Measurements from ENCODE around the gene THYN1.

Gene THYN1

DNA sequence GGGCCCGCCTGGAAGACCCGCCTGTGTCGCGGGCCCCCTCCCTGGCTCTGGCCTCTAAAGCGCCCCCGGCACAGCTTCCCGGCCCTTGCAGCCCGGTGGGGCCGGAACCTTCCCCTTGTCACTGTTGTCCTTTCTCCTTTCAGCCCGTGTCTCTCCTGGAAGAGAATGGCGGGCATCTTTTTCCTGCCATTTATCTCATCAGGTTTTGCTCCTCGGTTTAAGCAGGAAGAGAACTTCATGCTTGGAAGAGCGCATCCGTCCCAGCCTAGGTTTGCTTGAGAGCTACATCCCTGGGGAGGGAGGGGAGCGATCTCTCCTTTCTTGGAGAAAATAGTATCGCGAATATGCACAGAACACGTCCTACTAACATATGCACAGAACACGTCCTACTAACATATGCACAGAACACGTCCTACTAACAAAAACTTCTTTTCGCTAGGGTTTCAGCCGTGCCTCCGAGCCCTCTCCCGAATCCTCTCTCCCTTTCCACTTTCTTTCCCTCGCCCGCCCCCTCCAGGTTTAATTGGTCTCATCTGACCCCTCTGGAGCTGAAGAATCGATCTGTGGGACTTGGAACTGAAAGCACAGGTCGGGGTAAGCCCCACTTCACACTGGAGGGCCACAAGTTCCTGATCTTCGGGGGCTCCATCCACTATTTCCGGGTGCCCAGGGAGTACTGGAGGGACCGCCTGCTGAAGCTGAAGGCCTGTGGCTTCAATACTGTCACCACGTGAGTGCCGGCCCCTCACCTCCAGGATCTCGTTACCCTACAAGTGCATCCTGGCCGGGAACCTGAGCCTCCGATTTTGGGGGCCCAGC is 24.2 kb upstream of the THYN1 start:
- TF ChIP-seq GATA3 (IDR thresholded peaks at IDR 0.05; ENCODE audit: low read depth, low read length), result no peak
- TF ChIP-seq GATA2 (IDR thresholded peaks at IDR 0.05; ENCODE audit: low read depth, low read length), result no peak

DNA sequence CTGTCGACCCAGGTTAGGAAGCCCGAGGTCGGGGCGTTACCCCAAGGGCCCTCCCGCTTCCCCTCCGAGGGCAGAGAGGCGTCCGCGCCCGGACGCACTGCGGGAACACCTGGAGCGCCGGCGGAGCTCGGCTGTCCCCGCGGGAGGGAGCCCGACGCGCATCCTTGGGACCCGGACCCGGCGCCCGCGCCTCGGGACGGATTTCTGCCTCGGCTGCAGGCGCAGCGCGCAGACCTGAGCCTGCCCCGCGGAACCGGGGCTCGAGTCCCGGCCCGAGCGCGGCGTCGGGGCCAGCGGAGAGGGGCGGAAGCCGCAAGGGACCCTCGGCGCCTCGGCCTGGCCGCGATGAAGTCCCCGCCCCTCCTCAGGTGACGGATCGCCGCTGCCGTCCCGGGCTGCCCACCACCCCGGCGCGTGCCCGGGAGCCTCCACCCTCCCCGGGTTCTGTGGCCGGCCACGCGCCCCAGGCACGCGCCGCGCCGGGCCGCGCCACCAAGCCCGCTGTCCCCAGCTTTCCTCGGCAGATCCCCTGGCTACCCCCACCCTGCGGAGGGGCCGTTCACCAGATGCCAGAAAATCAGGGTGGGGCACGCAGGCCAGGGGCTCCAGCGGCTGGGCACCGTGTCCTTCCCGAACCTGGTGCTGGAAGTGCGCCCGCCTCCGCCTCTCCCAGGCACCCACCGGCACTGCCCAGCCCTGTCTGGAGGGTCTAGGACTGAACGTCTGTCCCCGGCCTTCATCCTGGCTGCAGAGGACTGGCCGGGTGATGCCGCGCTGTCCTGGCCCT is 23.4 kb upstream of the THYN1 start:
- TF ChIP-seq GATA2 (IDR thresholded peaks at IDR 0.05; ENCODE audit: low read depth, low read length), result no peak
- TF ChIP-seq GATA3 (IDR thresholded peaks at IDR 0.05; ENCODE audit: low read depth, low read length), result no peak

DNA sequence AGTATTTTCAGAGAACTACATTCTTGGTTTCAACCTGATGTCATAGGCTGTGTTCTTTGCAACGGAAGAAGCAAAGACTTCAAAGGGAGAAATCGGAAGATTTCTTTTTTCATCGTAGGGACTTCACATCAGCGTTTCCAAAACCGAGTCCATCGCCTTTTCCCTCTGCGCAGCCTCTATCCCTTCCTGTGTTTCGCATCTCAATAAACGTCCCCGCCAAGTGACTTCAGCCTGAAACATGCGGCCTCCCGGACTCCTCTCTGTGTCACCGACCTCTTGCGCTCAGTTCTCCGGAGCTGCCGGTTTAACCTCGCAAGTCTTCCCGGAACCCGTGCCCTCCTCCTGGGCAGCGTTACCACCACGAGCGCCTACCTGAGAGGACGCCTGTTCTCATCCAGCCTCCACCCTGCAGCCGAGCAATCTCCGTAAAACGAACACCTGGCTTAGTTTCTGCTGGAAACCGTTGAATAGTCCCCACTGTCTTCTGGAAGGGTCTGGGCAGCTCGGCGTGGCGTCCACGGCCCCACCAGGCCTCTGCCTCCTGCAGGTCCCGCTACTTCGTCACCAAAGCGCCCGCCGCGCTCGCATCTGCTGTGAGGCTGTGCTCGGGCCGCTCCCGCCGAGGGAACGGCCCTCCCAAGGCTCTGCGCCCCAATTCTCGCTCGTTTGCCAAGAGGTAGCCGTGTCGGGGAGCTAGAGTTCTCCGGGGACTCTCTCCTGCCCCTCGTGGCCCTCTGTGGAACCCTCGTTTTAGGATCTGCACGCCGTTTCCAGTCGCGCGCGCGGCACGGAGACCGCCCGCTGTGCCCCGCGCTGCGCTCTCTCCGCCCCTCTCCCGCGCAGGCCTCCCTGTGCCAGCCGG is 22.6 kb upstream of the THYN1 start, which contains the start of gene GLB1L3:
Gene GLB1L3, plus strand, starts transcription at position 846 of the 862 bp plus-strand sequence. CDS start 362 bp downstream, outside the sequence.
- no peak for TF ChIP-seq GATA2 (IDR thresholded peaks at IDR 0.05; ENCODE audit: low read depth, low read length)
- no peak for TF ChIP-seq GATA3 (IDR thresholded peaks at IDR 0.05; ENCODE audit: low read depth, low read length)

DNA sequence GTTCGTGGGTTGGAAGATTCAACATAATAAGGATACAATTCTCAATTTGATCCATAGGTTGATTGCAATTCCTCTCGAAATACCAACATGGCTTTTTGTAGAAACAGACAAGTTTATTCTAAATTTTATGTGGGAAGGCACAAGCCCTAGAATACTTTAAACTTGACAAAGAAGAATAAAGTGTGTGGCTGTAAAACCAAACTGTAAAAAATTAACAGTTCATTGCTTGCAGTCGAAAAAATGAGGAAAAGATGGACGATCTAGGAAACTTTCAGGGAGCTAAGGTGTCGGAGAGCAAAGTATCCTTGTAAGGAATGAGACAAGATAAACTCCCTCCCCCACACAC is 22.0 kb upstream of the THYN1 start:
- TF ChIP-seq GATA3 (IDR thresholded peaks at IDR 0.05; ENCODE audit: low read depth, low read length), result no peak
- TF ChIP-seq GATA2 (IDR thresholded peaks at IDR 0.05; ENCODE audit: low read depth, low read length), result no peak

DNA sequence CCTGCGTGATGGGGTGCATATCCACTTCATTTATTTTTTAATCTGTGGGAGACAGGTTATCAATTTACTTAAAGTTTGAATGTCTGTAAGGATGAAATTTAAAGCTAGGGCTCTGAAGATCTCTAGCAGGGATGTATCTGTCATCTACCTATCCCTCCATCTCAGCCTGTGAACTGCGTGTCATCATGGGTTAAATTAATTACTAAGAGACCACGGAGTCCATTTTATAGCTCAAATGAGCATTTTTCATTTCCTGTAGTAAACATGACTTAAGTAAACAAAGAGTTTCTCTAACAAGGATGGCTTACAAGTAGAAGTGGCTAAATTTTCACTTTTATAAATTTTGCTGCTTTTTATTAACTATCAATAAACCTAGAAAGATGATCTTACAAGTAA is 20.2 kb upstream of the THYN1 start:
- no peak for TF ChIP-seq GATA3 (IDR thresholded peaks at IDR 0.05; ENCODE audit: low read depth, low read length)
- no peak for TF ChIP-seq GATA2 (IDR thresholded peaks at IDR 0.05; ENCODE audit: low read depth, low read length)

DNA sequence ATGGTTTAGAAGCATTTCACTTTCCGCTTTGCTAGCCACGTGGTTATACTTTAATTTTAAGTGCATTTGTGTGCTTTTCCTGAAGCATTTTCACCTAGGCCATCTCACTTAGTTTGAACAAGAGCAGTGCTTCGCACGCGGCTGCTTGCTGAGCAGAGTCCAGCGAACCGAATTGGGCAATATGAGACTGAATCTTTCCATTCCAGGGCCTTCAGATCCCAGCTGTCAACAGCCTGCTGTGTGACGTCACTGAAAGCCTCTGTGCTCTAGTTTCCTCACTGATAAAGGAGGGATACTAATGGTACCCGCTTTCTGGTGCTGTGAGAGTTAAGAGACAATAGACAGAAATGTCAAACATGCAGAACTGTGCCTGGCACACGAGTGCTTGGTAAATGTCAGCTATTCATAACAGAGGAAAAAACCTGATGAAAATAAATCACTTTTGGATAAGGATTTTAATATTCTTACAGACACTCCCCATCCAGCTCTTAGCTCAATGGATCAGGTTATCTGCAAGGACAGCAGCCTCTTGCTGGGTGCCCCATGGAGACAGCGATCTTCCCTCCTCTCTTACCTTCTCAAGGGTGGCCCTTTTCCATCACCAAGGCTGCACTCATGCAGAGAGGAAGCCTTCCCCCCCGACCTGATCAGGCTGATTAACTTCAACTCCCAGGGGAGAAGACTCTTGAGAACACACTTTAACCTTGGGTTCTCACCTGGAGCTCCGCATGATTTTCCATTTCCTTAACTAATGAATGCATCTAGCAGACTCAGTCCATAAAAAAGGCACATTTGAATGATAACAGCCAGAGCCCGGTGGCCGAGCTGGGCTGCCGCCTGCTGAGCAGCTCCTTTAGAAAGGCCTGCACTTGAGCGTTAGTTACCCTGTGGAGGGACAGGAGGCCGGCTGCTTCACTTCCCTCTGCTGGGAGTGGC is 19.5 kb upstream of the THYN1 start:
- TF ChIP-seq GATA2 (IDR thresholded peaks at IDR 0.05; ENCODE audit: low read depth, low read length) (no peak), GATA3 (IDR thresholded peaks at IDR 0.05; ENCODE audit: low read depth, low read length) (no peak)

DNA sequence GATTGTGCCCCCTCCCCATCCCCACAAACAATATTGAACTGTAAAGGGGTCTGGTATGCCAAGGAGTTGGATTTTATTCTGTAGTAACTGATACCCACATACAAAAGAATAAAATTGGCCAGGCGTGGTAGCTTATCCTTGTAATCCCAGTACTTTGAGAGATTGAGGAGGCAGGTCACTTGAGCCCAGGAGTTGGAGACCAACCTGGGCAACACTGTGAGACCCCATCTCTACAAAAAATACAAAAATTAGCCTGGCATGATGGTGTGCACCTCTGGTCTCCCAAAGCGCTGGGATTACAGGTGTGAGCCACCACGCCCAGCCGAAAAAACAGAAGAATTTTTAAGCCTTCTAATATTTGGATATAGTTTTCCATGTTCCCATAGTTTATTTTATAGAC is 18.8 kb upstream of the THYN1 start:
- no peak for TF ChIP-seq GATA3 (IDR thresholded peaks at IDR 0.05; ENCODE audit: low read depth, low read length)
- no peak for TF ChIP-seq GATA2 (IDR thresholded peaks at IDR 0.05; ENCODE audit: low read depth, low read length)

DNA sequence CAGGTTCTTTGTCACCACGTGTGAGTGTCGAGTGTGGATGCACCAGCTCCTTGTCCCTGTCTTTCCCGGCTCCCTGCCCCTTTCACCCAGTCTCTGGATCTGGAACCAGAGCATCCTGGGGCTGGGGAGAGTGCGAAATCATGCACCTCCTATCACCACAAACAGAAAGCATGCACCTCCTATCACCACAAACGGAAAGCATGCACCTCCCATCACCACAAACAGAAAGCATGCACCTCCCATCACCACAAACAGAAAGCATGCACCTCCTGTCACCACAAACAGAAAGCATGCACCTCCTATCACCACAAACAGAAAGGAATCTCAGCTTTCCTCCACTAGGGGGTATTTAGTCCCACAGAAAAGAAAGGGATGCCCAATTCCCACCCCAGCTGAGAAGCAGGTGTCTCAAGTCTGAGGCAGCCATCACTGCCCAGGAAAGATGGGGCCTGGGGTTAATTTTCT is 17.1 kb upstream of the THYN1 start:
- TF ChIP-seq GATA3 (IDR thresholded peaks at IDR 0.05; ENCODE audit: low read depth, low read length) (no peak), GATA2 (IDR thresholded peaks at IDR 0.05; ENCODE audit: low read depth, low read length) (no peak)

DNA sequence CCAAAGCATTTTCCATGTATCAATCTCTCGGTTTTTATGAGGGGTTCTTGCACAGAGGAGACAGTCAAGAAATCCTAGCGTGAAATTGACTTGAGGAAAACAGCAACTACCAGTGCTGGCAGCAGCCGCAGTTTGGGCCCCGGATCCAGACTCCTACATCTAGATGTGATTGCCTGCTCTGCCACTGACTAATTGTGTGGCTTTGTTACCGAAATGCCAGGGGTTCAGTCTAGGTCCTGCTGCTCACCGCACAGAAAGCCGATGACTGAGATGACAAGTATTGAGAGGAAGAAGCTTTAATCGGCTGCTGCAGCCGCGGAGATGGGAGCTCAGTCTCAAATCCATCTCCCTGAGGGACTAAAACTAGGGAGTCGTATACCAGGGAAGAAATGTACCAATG is 14.8 kb upstream of the THYN1 start:
- TF ChIP-seq GATA3 (IDR thresholded peaks at IDR 0.05; ENCODE audit: low read depth, low read length) (no peak), GATA2 (IDR thresholded peaks at IDR 0.05; ENCODE audit: low read depth, low read length) (no peak)

DNA sequence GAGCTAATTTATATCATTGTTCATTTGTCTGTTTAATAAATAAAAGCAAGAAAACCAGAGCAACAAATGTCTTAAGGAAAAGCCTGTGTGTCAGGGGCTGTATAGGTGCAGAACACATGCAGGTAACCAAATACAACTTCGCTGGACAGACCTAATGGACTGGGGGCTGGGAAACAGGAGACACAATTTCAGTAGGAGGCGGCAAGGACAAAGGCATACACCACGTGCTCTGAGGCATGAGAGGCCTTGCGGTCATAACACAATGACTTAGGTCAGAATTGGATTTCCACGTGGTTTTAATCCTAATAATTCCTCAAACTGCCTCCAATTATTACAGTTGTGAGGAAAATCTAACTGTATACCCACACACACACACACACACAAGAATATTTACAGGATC is 14.3 kb upstream of the THYN1 start:
- no peak for TF ChIP-seq GATA2 (IDR thresholded peaks at IDR 0.05; ENCODE audit: low read depth, low read length)

DNA sequence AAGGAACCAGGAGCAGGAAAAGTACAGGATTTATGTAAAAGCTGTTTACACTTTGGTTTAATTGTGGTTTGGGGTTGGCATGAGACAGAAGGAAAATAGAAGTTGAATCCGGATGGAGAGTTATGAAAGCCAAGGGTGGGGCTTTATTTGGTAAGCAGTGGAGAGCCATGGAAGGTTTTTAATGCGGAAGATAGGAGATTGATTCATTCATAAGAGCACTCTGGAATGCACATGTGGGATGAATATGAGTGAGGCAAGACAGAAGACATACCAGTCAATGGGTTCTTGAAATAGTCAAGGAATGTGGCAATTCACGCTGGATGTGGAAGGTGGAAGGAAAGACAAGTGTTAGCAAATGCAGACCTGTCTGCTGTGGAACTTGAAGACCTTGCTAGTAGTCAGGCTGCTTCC is 13.7 kb upstream of the THYN1 start:
- TF ChIP-seq GATA2 (IDR thresholded peaks at IDR 0.05; ENCODE audit: low read depth, low read length) (no peak), GATA3 (IDR thresholded peaks at IDR 0.05; ENCODE audit: low read depth, low read length) (no peak)

DNA sequence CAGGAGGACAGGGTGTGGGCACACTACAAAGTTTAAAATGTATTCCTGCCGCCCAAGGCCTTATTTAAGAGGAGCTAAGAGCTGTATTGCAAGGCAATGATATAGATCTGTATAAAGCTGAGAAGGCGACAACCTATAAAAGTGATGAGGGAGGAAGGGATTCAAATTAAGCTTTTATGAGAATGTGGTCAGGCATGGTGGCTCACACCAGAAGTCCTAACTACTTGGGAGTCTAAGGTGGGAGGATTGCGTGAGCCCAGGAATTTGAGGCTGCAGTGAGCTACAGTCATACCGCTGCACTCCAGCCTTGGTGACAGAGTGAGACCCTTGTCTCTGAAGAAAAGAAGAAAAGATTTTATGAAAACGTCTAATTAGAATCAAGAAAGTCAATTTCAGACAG is 13.3 kb upstream of the THYN1 start:
- TF ChIP-seq GATA3 (IDR thresholded peaks at IDR 0.05; ENCODE audit: low read depth, low read length) (no peak), GATA2 (IDR thresholded peaks at IDR 0.05; ENCODE audit: low read depth, low read length) (no peak)
